Keratinocyte (primary cell): Measurements from ENCODE around the gene PTOV1. TPM values are rescaled to one million over a fixed set of nuclear protein-coding genes. Genes with fewer than 3 reads are reported as not detected.
A peak's percentile ranks its signal among the peaks of the same experiment; 100 is the strongest.

Source experiments
- DNase-seq: peaks from one replicate; pipeline ENCODE4 v3.0.0-alpha.2; 2011; ENCODE audit warnings: low read depth, missing footprints, low spot score
- FAIRE-seq: peaks from 2 replicates; lab custom pipeline; 2011; peaks lifted over from hg19 to GRCh38; lab: Jason Lieb, UNC
- H2AFZ ChIP-seq: 2 replicates; pipeline ENCODE4 v1.6.0; 2012; ENCODE audit warnings: low read length, control low read depth, inconsistent platforms; ENCODE audit not compliant: control insufficient read depth
- H3K27ac ChIP-seq: 2 replicates; pipeline ENCODE4 v1.5.1; 2011; ENCODE audit warnings: low read length; ENCODE audit not compliant: control insufficient read depth, insufficient read depth
- H3K27me3 ChIP-seq: 3 replicates; pipeline ENCODE4 v1.6.0; 2011; ENCODE audit warnings: low read length; ENCODE audit not compliant: control insufficient read depth, insufficient read depth; ENCODE audit errors: extremely low read depth
- H3K36me3 ChIP-seq, 2 experiments: 2 replicates in 1 of 2; 3 replicates in 1 of 2; pipeline ENCODE4 v1.5.1; 2011; ENCODE audit warnings: low read length in 2 of 2, mild to moderate bottlenecking in 1 of 2; ENCODE audit not compliant: control insufficient read depth in 2 of 2, insufficient read depth in 2 of 2; ENCODE audit errors: extremely low read depth in 1 of 2
- H3K4me1 ChIP-seq: 3 replicates; pipeline ENCODE4 v1.5.1; 2011; ENCODE audit warnings: low read length; ENCODE audit not compliant: control insufficient read depth, insufficient read depth; ENCODE audit errors: extremely low read depth
- H3K4me2 ChIP-seq: 3 replicates; pipeline ENCODE4 v1.6.0; 2011; ENCODE audit warnings: low read depth, low read length; ENCODE audit not compliant: control insufficient read depth, insufficient read depth; ENCODE audit errors: extremely low read depth
- H3K4me3 ChIP-seq, 3 experiments: fragments of 200-600 bp in 1 of 3; sonication (generic) in 1 of 3; 2 replicates in 2 of 3; 3 replicates in 1 of 3; pipeline ENCODE4 v1.5.1; 2011 to 2016; ENCODE audit warnings: low read length in 3 of 3, mild to moderate bottlenecking in 3 of 3, control low read depth in 2 of 3, inconsistent platforms in 1 of 3, low read depth in 1 of 3, mixed read lengths in 1 of 3, mixed run types in 1 of 3, moderate library complexity in 1 of 3; ENCODE audit not compliant: control insufficient read depth in 2 of 3, insufficient read depth in 2 of 3; ENCODE audit errors: extremely low read depth in 1 of 3
- H3K79me2 ChIP-seq: 2 replicates; pipeline ENCODE4 v1.6.0; 2012; ENCODE audit warnings: low read length; ENCODE audit not compliant: control insufficient read depth, insufficient read depth
- H3K9ac ChIP-seq: 3 replicates; pipeline ENCODE4 v1.6.0; 2011; ENCODE audit warnings: low read length; ENCODE audit not compliant: control insufficient read depth, insufficient read depth; ENCODE audit errors: extremely low read depth
- H3K9me1 ChIP-seq: 3 replicates; pipeline ENCODE4 v1.6.0; 2011; ENCODE audit warnings: low read length; ENCODE audit not compliant: control insufficient read depth, insufficient read depth; ENCODE audit errors: extremely low read depth
- H3K9me3 ChIP-seq: 2 replicates; pipeline ENCODE4 v1.5.1; 2012; ENCODE audit warnings: low read depth, low read length; ENCODE audit not compliant: control insufficient read depth
- H4K20me1 ChIP-seq: 3 replicates; pipeline ENCODE4 v1.6.0; 2011; ENCODE audit warnings: low read length; ENCODE audit not compliant: control insufficient read depth, insufficient read depth; ENCODE audit errors: extremely low read depth
- CTCF ChIP-seq, 3 experiments: IDR thresholded peaks in 1 of 3; conservative IDR thresholded peaks in 1 of 3; optimal IDR thresholded peaks in 1 of 3; 2 replicates in 2 of 3; 3 replicates in 1 of 3; pipeline versions ENCODE3 to v1.5.1; 2011; ENCODE audit warnings: low read length in 3 of 3, mild to moderate bottlenecking in 3 of 3, moderate library complexity in 2 of 3, control low read depth in 1 of 3, inconsistent platforms in 1 of 3; ENCODE audit not compliant: insufficient read depth in 2 of 3; ENCODE audit errors: extremely low read depth in 1 of 3
- EZH2 ChIP-seq: IDR thresholded peaks from one replicate; pipeline ENCODE4 v1.6.1; 2012; ENCODE audit warnings: inconsistent platforms, mild to moderate bottlenecking, low read length, moderate library complexity
- dilution Hi-C: fragments of 300-500 bp; cut with MboI; formaldehyde crosslinking; loops from one replicate; pipeline ENCODE4 v1.7.0; 2020; ENCODE audit warnings: low sequenced_read_pairs; ENCODE audit not compliant: extremely low pct_ligation_motif_present
- polyA minus RNA-seq, 3 experiments: library from RNA; depleted of rRNA, polyadenylated mRNA; stranded (reverse); fragments of >200 nt; gene quantifications; 1 replicate in 1 of 3; 2 replicates in 1 of 3; 3 replicates in 1 of 3; pipeline ENCODE4 v1.2.3, GENCODE V29; 2011
- polyA plus RNA-seq, 5 experiments: library from polyadenylated mRNA; depleted of rRNA in 3 of 5; stranded (reverse) in 3 of 5; stranded (forward) in 1 of 5; unstranded in 1 of 5; fragments of >200 nt; gene quantifications; 1 replicate in 1 of 5; 2 replicates in 3 of 5; 3 replicates in 1 of 5; pipeline versions ENCODE4 v1.2.1 to v1.2.3, GENCODE V29; 2011 to 2012; ENCODE audit warnings: missing spikeins in 2 of 5, low read depth in 1 of 5, low replicate concordance in 1 of 5

Gene PTOV1
- polyA plus RNA-seq: 22.9 to 49.0 TPM (median 32.1 TPM) in 3 replicates
- 54.8 TPM for polyA plus RNA-seq (2011; ENCODE audit: low read depth)
- 22.2 and 39.2 TPM in 2 replicates for polyA plus RNA-seq (2011; cell fraction: cytosol; rRNA removed)
- 59.3 and 74.1 TPM in 2 replicates for polyA plus RNA-seq (2011; cell fraction: nucleus; rRNA removed)
- polyA plus RNA-seq (2012; ENCODE audit: low replicate concordance): 74.8 and 79.1 TPM in 2 replicates
- 39.9 to 100 TPM (median 40.4 TPM) in 3 replicates for polyA minus RNA-seq
- polyA minus RNA-seq (2011; cell fraction: cytosol; rRNA and poly(A)+ RNA removed): 84.6 TPM
- 26.4 and 29.0 TPM in 2 replicates for polyA minus RNA-seq (2011; cell fraction: nucleus; rRNA and poly(A)+ RNA removed)

GRCh38 chr19:49850487-49851342 lies at the start of gene PTOV1:
PTOV1 (plus strand) TSS chr19:49851159.
- peak within 1 kb of the TSS; percentile 83 to 94 (median 88) for H3K4me3 ChIP-seq
- FAIRE-seq (no peak), DNase-seq (no peak)
- peaks cover 22% of the 10 kb centered on the region for H3K79me2 ChIP-seq
- peak within 1 kb of the TSS; percentile 85 for H2AFZ ChIP-seq
- no peaks in the 10 kb centered on the region for H3K9me1 ChIP-seq
- H3K9ac ChIP-seq: peak within 1 kb of the TSS; percentile 94
- peak within 1 kb of the TSS; percentile 92 for H3K4me2 ChIP-seq
- peak within 1 kb of the TSS; percentile 93 for H3K27ac ChIP-seq
- H3K27me3 ChIP-seq: no peaks in the 10 kb centered on the region
- H3K4me1 ChIP-seq: peaks cover 26% of the 10 kb centered on the region
- peaks cover 5% of the 10 kb centered on the region for H4K20me1 ChIP-seq
- dilution Hi-C loops: no loop called here
- H3K36me3 ChIP-seq: peaks cover 0 to 5% of the 10 kb centered on the region in 2 experiments
- H3K9me3 ChIP-seq: no peaks in the 10 kb centered on the region
- TF ChIP-seq CTCF (optimal IDR thresholded peaks at IDR 0.05 in 1 of 3, IDR thresholded peaks at IDR 0.05 in 1 of 3, conservative IDR thresholded peaks at IDR 0.05 in 1 of 3; ENCODE audit: extremely low read depth in 1 of 3, insufficient read depth in 2 of 3, low read length in 3 of 3): no peak
- no peak for TF ChIP-seq EZH2

DNA sequence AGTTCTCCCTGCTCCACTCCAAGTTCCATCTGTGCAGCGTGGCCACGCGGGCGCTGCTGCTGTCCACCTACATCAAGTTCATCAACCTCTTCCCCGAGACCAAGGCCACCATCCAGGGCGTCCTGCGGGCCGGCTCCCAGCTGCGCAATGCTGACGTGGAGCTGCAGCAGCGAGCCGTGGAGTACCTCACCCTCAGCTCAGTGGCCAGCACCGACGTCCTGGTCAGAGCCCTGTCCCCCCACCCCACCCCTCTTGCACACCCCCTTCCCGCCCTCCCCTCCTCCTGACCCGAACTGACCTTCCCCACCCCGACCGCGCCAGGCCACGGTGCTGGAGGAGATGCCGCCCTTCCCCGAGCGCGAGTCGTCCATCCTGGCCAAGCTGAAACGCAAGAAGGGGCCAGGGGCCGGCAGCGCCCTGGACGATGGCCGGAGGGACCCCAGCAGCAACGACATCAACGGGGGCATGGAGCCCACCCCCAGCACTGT lies 49.5 kb upstream of the PTOV1 start:
- Histone ChIP-seq H3K9ac (no peak overlapping the region), H3K4me1 (no peaks in the 10 kb centered on the region), H3K4me3 (no peak overlapping the region), H3K36me3 (peaks cover 33 to 36% of the 10 kb centered on the region in 2 experiments), H2AFZ (no peak overlapping the region), H3K79me2 (no peaks in the 10 kb centered on the region), H3K27me3 (no peaks in the 10 kb centered on the region), H3K4me2 (no peak overlapping the region), H4K20me1 (no peaks in the 10 kb centered on the region), H3K9me3 (no peaks in the 10 kb centered on the region), H3K9me1 (no peaks in the 10 kb centered on the region), H3K27ac (no peak overlapping the region)
- DNase-seq (no peak), FAIRE-seq (no peak)
- no peak for TF ChIP-seq EZH2
- TF ChIP-seq CTCF (optimal IDR thresholded peaks at IDR 0.05 in 1 of 3, IDR thresholded peaks at IDR 0.05 in 1 of 3, conservative IDR thresholded peaks at IDR 0.05 in 1 of 3; ENCODE audit: extremely low read depth in 1 of 3, insufficient read depth in 2 of 3, low read length in 3 of 3): no peak
- dilution Hi-C loops: no loop called here
